Heart right ventricle (tissue), 16 donors: ENCODE measurements around the gene TMX3. TPM values are rescaled to one million over a fixed set of nuclear protein-coding genes. Genes with fewer than 3 reads are reported as not detected.

ENCODE experiments used
- ATAC-seq, 8 donors: fragments of 200-7000 bp; cut with Tn5 transposase; one replicate each; pipeline ENCODE4 v1.9.1; 2020; ENCODE audit warnings: mild to moderate bottlenecking in 8 of 8, moderate library complexity in 8 of 8, moderate number of reproducible peaks in 1 of 8
- DNase-seq, 2 donors: peaks; one replicate each; pipeline ENCODE4 v3.0.0-alpha.2; 2020
- H3K27ac ChIP-seq, 10 donors: fragments of 200-600 bp; sonication (generic) in 2 of 10; one replicate each; pipeline versions ENCODE4 v1.5.0 to v1.8.0; 2020 to 2022; ENCODE audit warnings: mild to moderate bottlenecking in 3 of 10
- H3K27me3 ChIP-seq, 7 donors: fragments of 200-600 bp; one replicate each; pipeline ENCODE4 v1.8.0; 2021 to 2022; ENCODE audit warnings: mild to moderate bottlenecking in 2 of 7
- H3K36me3 ChIP-seq, 9 donors: fragments of 200-600 bp; sonication (generic) in 1 of 9; one replicate each; pipeline versions ENCODE4 v1.5.0 to v1.8.0; 2020 to 2022; ENCODE audit warnings: mild to moderate bottlenecking in 2 of 9
- H3K4me1 ChIP-seq, 9 donors: fragments of 200-600 bp; sonication (generic) in 1 of 9; one replicate each; pipeline versions ENCODE4 v1.5.0 to v1.8.0; 2020 to 2022; ENCODE audit warnings: mild to moderate bottlenecking in 4 of 9
- H3K4me3 ChIP-seq, 10 donors: fragments of 200-600 bp; sonication (generic) in 2 of 10; one replicate each; pipeline versions ENCODE4 v1.5.0 to v1.8.0; 2020 to 2022; ENCODE audit warnings: mild to moderate bottlenecking in 7 of 10, moderate library complexity in 2 of 10
- H3K9me3 ChIP-seq, 11 donors: fragments of 200-600 bp in 10 of 11; sonication (generic) in 2 of 11; one replicate each; pipeline versions ENCODE4 v1.5.0 to v1.8.0; 2013 to 2022; ENCODE audit warnings: mild to moderate bottlenecking in 2 of 11, control low read depth in 1 of 11, moderate library complexity in 1 of 11
- CTCF ChIP-seq, 9 donors: fragments of 200-600 bp; sonication (generic) in 2 of 9; IDR thresholded peaks; one replicate each; pipeline versions ENCODE4 v1.5.0 to v1.8.0; 2021 to 2022; ENCODE audit warnings: antibody characterized with exemption in 9 of 9, mild to moderate bottlenecking in 5 of 9, moderate library complexity in 1 of 9
- WGBS, 2 donors: extraction: QIAGEN DNeasy Blood & Tissue Kit; methylation state at CpG; one replicate each; pipeline ENCODE4 v1.1.7; 2013; ENCODE audit warnings: inconsistent platforms in 1 of 2; 5-methylcytosine and 5-hydroxymethylcytosine counted together
- intact Hi-C, 10 donors: fragments of 100-400 bp; cut with DNase I; formaldehyde crosslinking; loops; one replicate each; pipeline versions ENCODE4 v1.11.1 to v1.14.2; 2022
- polyA plus RNA-seq, 2 donors: library from polyadenylated mRNA; stranded (reverse); fragments of 200-250 nt; gene quantifications; one replicate each; pipeline ENCODE4 v1.2.3, GENCODE V29; 2013
- total RNA-seq, 10 donors: library from RNA; stranded (reverse); fragmentation: NEBNext Ultra II Directional in 3 of 10; extraction: Animal tissue kit (Norgen Biotek cat#: 25700) in 3 of 10; gene quantifications; one replicate each; pipeline versions ENCODE4 v1.2.1 to v1.2.4, GENCODE V29; 2021 to 2023
- donor health status: Arrhythmogenic right ventricular cardiomyopathy.
- donor health status: ischemic (EF 13 %, LVEDD 7.1; RV severe dilation, severe dysfunction).
- donor health status: healthy with polysubstance abuse.
- donor health status: DM: no; HTN: yes; CAD: no.
- donor health status: DM: no; HTN: no; CAD: no.
- donor health status: ischemic (EF 25% LVEDD 6.9; RV normal size, moderate dysfunction).
- donor health status: ischemic (EF 25% LVEDD 5.7; RV mildly dilated, moderate dysfunction).
- donor health status: healthy.
- donor health status: DM: yes; HTN: yes; CAD: no.
- donor health status: Ischemic cardiomyopathy.
- donor health status: ischemic (EF 35%, LVEDD 5.7; RV mildly dilated, moderate dysfunction).
- donor health status: nonischemic (EF 11% LVEDD 7.7; RV severe dilation, severe dysfunction).
- donor health status: DM: yes; HTN: yes; CAD: no.
- donor health status: PGD.
- donor health status: ischemic (EF 29% LVEDD 5.4; RV normal size, mild dysfunction).
- donor health status: nonischemic (EF 23%, LVEDD 6.1; RV moderate dilation, normal function).

TMX3 gene
- total and polyA plus RNA-seq, 12 donors, result 13.3 to 38.8 (median 29.8) TPM

DNA sequence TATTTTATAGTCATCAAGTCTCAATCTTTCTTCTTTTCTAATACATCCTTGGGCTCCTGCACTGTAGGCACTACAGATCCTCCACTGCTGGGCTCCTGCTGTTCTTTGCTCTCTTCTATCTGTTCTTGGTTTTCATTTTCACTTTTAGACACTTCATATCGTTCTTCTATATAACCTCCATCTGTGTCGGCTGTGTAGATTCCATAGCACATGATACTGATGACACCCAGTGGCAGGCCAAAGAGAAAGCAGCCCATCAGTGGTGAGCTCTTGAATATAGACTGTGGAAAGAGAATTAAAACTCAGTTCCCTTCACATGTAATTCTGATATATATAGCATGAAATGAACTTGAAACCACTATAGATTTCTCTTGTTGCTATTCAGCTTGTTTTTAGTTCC, 38.0 kb downstream of the TMX3 start:
- no peak for ATAC-seq
- WGBS, 2 donors, result 38 to 44% methylated on average over 2 of the region's 2 CpGs

GRCh38 chr18:68667121-68667520, 47.8 kb downstream of the TMX3 start:
- Histone ChIP-seq H3K27me3 (no peaks in the 10 kb centered on the region), H3K27ac (no peak overlapping the region), H3K9me3 (peaks cover 0 to 3% (median 0%) of the 10 kb centered on the region in 11 donors), H3K4me1 (no peaks in the 10 kb centered on the region), H3K36me3 (no peaks in the 10 kb centered on the region), H3K4me3 (no peak overlapping the region)
- DNase-seq, result no peak
- 65 to 72% methylated on average over 5 of the region's 5 CpGs for WGBS, 2 donors
- no peak for ATAC-seq
- TF ChIP-seq CTCF (IDR thresholded peaks at IDR 0.05), result no peak
- intact Hi-C loops, result loop anchor here in 1 of 10 donors (10.0 kb wide), 1 partner anchor 1152 kb away; the partner anchor contains the start of gene DSEL

More for the DNA sequence above, 38.0 kb downstream of the TMX3 start:
- no peak for DNase-seq
- Histone ChIP-seq H3K27ac (no peak overlapping the region), H3K9me3 (no peaks in the 10 kb centered on the region), H3K4me1 (peaks cover 0 to 6% (median 0%) of the 10 kb centered on the region in 9 donors), H3K27me3 (no peaks in the 10 kb centered on the region), H3K4me3 (no peak overlapping the region), H3K36me3 (peaks cover 0 to 82% (median 33%) of the 10 kb centered on the region in 9 donors)
- peak in 2 of 9 donors; percentile 11 to 14 for TF ChIP-seq CTCF (IDR thresholded peaks at IDR 0.05)
- intact Hi-C loops, result no loop called here

GRCh38 chr18:68666381-68666780, 48.5 kb downstream of the TMX3 start:
- Histone ChIP-seq H3K27ac (no peak overlapping the region), H3K4me3 (no peak overlapping the region)

GRCh38 chr18:68665628-68666027, 49.3 kb downstream of the TMX3 start:
- H3K9me3 ChIP-seq, result peaks cover 0 to 3% (median 0%) of the 10 kb centered on the region in 11 donors
- TF ChIP-seq CTCF (IDR thresholded peaks at IDR 0.05), result no peak
- no peaks in the 10 kb centered on the region for H3K27me3 ChIP-seq
- H3K27ac ChIP-seq, result no peak overlapping the region
- no peak for DNase-seq
- 80 to 89% methylated on average over 1 of the region's 1 CpG for WGBS, 2 donors
- no peaks in the 10 kb centered on the region for H3K4me1 ChIP-seq
- no peak for ATAC-seq
- no peaks in the 10 kb centered on the region for H3K36me3 ChIP-seq
- intact Hi-C loops, result loop anchor here in 1 of 10 donors (10.0 kb wide), 1 partner anchor 1151 kb away; the partner anchor contains the start of gene DSEL
- no peak overlapping the region for H3K4me3 ChIP-seq

More at GRCh38 chr18:68666381-68666780, 48.5 kb downstream of the TMX3 start:
- DNase-seq, result no peak
- Histone ChIP-seq H3K9me3 (peaks cover 0 to 3% (median 0%) of the 10 kb centered on the region in 11 donors), H3K4me1 (no peaks in the 10 kb centered on the region), H3K27me3 (no peaks in the 10 kb centered on the region), H3K36me3 (no peaks in the 10 kb centered on the region)
- intact Hi-C loops, result loop anchor here in 1 of 10 donors (10.0 kb wide), 1 partner anchor 1152 kb away; the partner anchor contains the start of gene DSEL
- ATAC-seq, result peak in 3 of 8 donors; percentile 58 to 84 (median 75)
- TF ChIP-seq CTCF (IDR thresholded peaks at IDR 0.05), result no peak
